Measurements from ENCODE around the gene ECE1. TPM values are rescaled to one million over a fixed set of nuclear protein-coding genes. Genes with fewer than 3 reads are reported as not detected.

ECE1 gene
- total and polyA plus RNA-seq, 2 of the 13 experiments (the other 11 are each of a cell fraction or from before 2014, with no cell fraction given): 13.5 to 21.2 TPM

DNA sequence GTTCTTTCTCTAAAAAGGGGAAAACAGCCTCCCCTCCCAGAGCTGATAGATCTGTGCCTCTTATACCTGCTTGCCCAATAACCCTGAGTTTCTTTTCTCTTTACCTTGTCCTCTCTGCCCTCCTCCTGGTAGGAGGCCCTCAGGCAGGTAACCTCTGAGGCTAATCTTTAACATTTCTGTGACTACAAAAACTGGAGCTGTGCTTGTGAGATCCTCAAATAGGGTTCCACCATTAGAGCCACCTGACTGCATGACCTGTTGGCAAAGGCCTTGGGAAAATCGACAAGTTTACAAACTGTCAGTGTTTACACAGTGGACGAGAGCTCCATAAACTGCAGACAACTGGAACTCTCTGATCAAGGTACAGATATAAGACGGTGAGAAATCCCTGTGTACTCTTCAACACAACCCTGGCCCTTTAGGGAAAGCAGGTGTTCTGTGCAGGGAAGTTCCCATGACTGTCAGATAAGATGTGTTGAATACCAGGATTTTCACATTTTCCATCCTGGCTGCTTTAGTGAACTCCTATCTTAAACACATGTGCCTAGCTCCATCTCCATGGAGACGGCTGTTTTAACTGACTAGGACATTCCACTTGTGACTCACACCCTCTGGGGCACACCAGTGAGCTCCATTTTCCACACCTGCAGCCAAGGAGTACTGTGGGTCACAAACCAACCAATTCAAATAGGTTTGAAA, 38.3 kb downstream of the ECE1 start (continued):
- TF ChIP-seq, protein P1, sequence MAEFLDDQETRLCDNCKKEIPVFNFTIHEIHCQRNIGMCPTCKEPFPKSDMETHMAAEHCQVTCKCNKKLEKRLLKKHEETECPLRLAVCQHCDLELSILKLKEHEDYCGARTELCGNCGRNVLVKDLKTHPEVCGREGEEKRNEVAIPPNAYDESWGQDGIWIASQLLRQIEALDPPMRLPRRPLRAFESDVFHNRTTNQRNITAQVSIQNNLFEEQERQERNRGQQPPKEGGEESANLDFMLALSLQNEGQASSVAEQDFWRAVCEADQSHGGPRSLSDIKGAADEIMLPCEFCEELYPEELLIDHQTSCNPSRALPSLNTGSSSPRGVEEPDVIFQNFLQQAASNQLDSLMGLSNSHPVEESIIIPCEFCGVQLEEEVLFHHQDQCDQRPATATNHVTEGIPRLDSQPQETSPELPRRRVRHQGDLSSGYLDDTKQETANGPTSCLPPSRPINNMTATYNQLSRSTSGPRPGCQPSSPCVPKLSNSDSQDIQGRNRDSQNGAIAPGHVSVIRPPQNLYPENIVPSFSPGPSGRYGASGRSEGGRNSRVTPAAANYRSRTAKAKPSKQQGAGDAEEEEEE (CRISPR knock-in tag; IDR thresholded peaks at IDR 0.05; ENCODE audit: borderline replicate concordance): no peak
- TF ChIP-seq MBD4 (IDR thresholded peaks at IDR 0.05; ENCODE audit: borderline replicate concordance, low read length) (no peak), HDAC2 (CRISPR knock-in tag; IDR thresholded peaks at IDR 0.05) (peak; percentile 93), NKX3-1 (CRISPR knock-in tag; IDR thresholded peaks at IDR 0.05) (no peak), ETV6 (CRISPR knock-in tag; conservative IDR thresholded peaks at IDR 0.05) (no peak), MTA1 (CRISPR knock-in tag; IDR thresholded peaks at IDR 0.05; ENCODE audit: borderline replicate concordance) (no peak; the same call in 1 of the 2 replicates), TBP (CRISPR knock-in tag; IDR thresholded peaks at IDR 0.05) (no peak), KMT2A (CRISPR knock-in tag; IDR thresholded peaks at IDR 0.05) (peak; percentile 26; the same call in 1 of the 2 replicates), ZNF615 (CRISPR knock-in tag; IDR thresholded peaks at IDR 0.05; ENCODE audit: borderline replicate concordance) (no peak), HNRNPUL1 (IDR thresholded peaks at IDR 0.05; ENCODE audit: low read depth, low read length) (no peak), SNRNP70 (IDR thresholded peaks at IDR 0.05; ENCODE audit: low read depth, low read length) (no peak), ASH2L (IDR thresholded peaks at IDR 0.05; ENCODE audit: insufficient read length, low read depth, low read length) (peak; percentile 86), NFIB (CRISPR knock-in tag; IDR thresholded peaks at IDR 0.05; ENCODE audit: borderline replicate concordance) (no peak), FOXA1 (IDR thresholded peaks at IDR 0.05) (peak; percentile 74), FOXA1 (CRISPR knock-in tag; IDR thresholded peaks at IDR 0.05) (peak; percentile 96), ATF1 (CRISPR knock-in tag; IDR thresholded peaks at IDR 0.05) (peak; percentile 49; the same call in 1 of the 2 replicates), ZNF879 (CRISPR knock-in tag; IDR thresholded peaks at IDR 0.05) (no peak), MYNN (CRISPR knock-in tag; IDR thresholded peaks at IDR 0.05; ENCODE audit: low read depth) (no peak), KDM6A (CRISPR knock-in tag; IDR thresholded peaks at IDR 0.05; ENCODE audit: low read depth) (peak; percentile 83), ZNF234 (CRISPR knock-in tag; conservative IDR thresholded peaks at IDR 0.05) (no peak), ZNF333 (CRISPR knock-in tag; IDR thresholded peaks at IDR 0.05; ENCODE audit: borderline replicate concordance) (no peak)
- TF ChIP-seq, protein P2, sequence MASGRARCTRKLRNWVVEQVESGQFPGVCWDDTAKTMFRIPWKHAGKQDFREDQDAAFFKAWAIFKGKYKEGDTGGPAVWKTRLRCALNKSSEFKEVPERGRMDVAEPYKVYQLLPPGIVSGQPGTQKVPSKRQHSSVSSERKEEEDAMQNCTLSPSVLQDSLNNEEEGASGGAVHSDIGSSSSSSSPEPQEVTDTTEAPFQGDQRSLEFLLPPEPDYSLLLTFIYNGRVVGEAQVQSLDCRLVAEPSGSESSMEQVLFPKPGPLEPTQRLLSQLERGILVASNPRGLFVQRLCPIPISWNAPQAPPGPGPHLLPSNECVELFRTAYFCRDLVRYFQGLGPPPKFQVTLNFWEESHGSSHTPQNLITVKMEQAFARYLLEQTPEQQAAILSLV (CRISPR knock-in tag; IDR thresholded peaks at IDR 0.05; ENCODE audit: borderline replicate concordance): no peak
- TF ChIP-seq, protein P3, sequence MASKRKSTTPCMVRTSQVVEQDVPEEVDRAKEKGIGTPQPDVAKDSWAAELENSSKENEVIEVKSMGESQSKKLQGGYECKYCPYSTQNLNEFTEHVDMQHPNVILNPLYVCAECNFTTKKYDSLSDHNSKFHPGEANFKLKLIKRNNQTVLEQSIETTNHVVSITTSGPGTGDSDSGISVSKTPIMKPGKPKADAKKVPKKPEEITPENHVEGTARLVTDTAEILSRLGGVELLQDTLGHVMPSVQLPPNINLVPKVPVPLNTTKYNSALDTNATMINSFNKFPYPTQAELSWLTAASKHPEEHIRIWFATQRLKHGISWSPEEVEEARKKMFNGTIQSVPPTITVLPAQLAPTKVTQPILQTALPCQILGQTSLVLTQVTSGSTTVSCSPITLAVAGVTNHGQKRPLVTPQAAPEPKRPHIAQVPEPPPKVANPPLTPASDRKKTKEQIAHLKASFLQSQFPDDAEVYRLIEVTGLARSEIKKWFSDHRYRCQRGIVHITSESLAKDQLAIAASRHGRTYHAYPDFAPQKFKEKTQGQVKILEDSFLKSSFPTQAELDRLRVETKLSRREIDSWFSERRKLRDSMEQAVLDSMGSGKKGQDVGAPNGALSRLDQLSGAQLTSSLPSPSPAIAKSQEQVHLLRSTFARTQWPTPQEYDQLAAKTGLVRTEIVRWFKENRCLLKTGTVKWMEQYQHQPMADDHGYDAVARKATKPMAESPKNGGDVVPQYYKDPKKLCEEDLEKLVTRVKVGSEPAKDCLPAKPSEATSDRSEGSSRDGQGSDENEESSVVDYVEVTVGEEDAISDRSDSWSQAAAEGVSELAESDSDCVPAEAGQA (IDR thresholded peaks at IDR 0.05; ENCODE audit: low read depth): no peak
- TF ChIP-seq, protein P3 (CRISPR knock-in tag; IDR thresholded peaks at IDR 0.05; ENCODE audit: borderline replicate concordance): no peak

All from HepG2 (cell line).